GM18517 (cell line): ENCODE data around the gene DDX51.
"Not testable (repeated sequence)": the region's sequence is repeated elsewhere in the genome, so short reads cannot be mapped to it uniquely, and the experiment has no call there.

Experiments used
- ATAC-seq: cut with Tn5 transposase; IDR thresholded peaks from one replicate; pipeline ENCODE4 v1.9.1; 2021; ENCODE audit warnings: mild to moderate bottlenecking, moderate library complexity; ENCODE audit not compliant: unreplicated experiment

Gene DDX51

GRCh38 chr12:132123970-132124765 is 20.0 kb downstream of the DDX51 start:
- no peak for ATAC-seq

GRCh38 chr12:132121283-132121682 is 22.8 kb downstream of the DDX51 start:
- ATAC-seq, result no peak

DNA sequence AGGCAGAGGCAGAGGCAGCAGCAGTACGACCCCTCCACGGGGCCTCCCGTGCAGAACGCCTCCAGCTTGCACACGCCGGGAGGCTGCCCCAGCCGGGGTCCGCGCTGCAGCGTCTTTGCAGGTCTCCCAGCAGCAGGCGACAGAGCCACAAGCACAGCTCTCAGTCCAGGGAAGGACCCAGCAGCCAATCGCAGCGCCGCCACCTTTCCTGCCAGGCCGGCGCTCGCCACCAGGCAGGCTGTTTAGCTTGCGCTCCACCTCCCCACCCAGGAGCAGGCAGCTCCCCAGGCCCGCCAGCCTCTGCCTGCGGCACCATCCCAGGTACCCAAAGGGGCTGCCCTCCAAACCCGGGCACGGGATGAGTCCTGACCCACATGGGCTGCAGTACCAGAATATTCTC is 25.2 kb downstream of the DDX51 start:
- ATAC-seq, result no peak

GRCh38 chr12:132117558-132117875 is 26.6 kb downstream of the DDX51 start:
- no peak for ATAC-seq

DNA sequence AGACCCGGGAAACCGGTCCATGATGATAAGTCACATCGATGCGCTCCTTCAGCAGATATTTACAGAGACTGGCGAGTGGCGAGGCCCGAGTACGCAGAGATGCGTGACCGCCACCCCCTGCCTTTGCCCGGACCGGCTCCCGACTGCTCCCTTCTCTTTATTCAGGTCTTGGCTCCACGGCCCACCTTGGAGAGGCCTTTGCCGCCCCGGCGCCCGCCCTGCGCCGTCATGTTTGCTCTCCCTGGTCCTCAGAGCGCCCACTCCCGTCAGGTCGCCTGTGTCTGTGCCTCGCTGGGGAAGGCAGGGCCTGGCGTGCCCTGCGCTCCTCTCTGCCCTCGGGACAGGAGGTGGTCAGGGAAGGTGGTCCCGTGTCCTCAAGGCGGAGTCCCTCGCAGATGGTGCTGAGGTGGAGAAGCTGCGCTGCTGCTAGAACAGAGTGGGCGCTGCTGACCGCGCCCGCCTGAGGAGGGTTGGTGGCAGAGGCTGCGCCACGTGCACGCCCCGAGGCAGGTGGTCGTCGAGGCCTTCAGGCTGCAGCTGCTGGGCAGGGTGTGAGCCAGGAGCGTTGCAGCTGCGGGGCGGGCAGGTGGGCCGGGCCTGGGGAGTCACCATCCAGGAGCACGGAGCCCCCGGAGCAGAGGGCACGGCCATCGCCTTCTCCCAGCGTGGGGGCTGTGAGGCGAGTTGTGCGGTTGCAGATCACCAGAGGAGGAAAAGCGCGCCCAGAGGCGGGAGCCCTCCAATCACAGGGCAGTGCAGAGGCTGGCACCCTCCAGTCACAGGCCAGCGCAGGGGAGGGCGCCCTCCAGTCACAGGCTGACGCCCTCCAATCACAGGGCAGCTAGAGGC is 27.2 kb downstream of the DDX51 start:
- ATAC-seq, result no peak

DNA sequence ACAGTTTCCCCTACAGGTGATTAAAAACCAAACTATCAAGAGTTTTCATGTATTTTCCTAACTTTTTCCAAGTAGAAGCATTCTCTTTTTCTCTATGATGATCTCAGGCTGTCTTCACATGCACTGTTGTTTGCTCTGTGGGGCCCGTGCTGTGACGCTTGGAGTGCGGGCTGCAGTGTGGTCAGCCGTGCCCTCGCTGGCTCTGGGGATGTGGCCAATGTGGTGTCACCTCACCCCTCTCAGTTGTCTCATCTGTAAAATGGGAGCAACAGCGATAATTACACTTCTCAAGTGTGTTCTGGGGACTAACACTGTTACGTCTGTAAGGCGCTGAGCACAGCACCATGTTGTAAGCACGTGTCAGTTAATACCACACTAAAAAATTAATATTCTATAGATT is 28.6 kb downstream of the DDX51 start:
- no peak for ATAC-seq

- no peak for ATAC-seq
These were observed 29.5 kb downstream of the DDX51 start for GRCh38 chr12:132114667-132115066.

DNA sequence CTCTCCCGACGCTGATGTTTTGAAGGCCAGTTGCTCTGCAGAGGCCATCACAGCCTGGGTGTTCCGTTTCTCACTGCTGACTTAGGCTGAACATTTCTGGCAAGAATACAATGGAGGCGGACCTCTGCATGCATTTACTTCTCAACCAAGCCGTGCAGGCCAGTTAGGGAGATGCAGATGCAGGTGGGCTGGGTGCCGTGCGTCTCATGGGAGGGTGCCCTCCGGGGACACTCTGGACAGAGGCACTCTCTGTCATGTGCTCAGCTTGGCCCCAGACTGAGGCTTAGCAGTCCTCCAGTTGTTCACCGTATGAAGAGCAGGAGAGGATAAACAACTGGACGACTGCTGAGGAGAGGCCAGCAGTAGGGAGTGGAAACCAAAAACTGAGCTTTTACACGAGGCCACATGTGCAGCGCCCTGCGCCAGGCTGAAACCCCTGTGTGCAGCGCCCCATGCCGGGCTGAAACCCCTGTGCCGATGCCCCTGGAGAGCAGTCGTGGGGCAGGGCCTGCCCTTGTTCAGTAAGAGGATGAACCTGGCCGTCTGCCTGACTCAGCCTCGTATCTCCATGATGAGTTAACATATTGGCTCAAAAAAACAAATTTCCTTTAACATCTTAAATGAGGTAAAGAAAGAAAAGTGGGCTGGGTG is 32.3 kb downstream of the DDX51 start:
- ATAC-seq, result no peak

GRCh38 chr12:132110677-132111076 is 33.4 kb downstream of the DDX51 start:
- no peak for ATAC-seq

- ATAC-seq, result no peak
These were observed 34.4 kb downstream of the DDX51 start for GRCh38 chr12:132109741-132110140.

GRCh38 chr12:132108211-132108832 is 35.8 kb downstream of the DDX51 start:
- no peak for ATAC-seq

DNA sequence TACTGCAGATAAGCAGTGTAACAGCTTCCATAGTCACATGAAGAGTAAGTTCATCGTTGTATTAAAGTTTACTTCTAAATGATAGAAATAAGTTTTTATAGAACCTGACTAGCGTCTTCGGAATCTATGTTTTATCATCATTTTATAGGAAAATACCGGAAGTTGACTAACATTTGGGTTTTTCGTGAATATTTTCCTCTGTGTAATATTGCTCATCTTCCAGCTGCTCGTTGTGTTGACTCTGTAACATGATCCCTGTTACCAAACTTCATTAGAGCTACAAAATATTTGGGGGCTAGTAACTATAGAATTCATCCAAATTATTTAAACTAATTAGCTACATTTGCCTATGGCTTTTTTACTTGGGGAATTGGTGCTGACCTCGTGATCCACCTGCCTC is 37.2 kb downstream of the DDX51 start:
- no peak for ATAC-seq

DNA sequence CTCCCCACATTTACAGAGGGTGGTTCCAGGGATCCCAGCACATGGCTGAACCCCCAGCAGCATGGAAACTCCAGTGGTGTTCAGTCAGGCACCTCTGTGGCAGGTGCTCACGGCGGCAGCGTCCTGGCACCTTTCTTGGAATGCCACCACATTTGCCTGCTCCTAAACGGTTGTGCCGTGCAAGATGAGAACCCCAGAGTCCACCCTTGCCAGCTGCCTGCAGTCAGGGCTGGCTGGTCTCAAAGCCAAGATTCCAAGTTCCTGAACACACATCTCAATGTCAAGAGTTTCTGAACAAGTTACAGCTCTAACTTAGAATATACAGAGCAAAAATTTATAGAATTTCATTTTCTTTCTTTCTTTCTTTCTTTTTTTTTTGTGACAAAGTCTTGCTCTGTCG is 38.7 kb downstream of the DDX51 start:
- ATAC-seq, result no peak

- ATAC-seq, result no peak
These were observed 40.4 kb downstream of the DDX51 start for GRCh38 chr12:132103542-132104308.

DNA sequence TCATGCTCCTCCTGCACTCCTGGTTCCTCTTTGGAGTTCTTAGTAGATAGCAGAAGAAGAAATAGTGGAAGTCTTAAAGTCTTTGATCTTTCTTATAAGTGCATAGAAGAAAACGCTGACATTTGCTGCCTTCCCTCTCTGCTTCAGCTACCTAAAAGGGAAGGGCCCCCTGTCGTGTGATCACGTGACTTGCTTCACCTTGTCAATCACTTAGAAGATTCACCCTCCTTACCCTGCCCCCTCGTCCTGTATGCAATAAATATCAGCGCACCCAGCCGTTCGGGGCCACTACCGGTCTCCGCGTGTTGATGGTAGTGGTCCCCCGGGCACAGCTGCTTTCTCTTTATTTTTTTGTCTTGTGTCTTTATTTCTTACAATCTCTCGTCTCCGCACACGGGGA is 41.0 kb downstream of the DDX51 start:
- ATAC-seq, result not testable (repeated sequence)

GRCh38 chr12:132102297-132102696 is 41.8 kb downstream of the DDX51 start:
- no peak for ATAC-seq

DNA sequence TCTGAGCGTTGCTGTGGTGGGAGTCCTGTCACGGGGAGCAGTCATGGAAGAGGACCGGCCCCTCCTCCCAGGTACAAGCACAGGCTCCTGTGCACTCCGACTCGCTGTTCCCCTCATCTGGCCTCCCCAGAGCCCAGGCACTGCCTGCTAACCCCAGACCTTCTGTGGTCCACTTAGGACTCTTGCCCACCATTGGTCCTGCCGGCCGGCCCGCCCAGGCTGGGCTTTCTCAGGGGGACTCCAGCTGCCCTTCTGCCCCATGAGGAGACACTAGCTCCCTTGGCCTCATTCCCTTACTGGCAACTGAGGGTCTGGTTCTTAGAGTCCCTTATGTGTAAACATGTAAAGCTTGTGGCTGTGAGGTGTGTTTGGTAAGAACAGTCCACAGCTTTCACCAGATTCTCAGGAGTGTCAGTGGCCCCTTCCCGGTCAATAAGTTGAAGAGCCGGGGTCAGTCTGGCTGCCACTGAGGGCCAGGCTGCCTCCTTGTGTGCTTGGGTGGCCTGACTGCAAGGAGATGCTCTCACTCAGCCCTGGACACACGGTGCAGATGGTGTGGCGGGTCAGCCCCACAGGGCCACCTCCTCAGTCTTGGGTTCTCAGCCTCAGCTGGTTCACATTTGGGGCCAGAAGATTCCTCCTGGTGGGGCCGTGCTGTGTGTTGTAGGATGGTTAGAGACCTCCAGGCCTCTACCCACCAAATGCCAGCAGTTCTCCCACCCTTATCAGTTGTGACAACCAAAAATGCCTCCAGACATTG is 43.6 kb downstream of the DDX51 start:
- no peak for ATAC-seq

DNA sequence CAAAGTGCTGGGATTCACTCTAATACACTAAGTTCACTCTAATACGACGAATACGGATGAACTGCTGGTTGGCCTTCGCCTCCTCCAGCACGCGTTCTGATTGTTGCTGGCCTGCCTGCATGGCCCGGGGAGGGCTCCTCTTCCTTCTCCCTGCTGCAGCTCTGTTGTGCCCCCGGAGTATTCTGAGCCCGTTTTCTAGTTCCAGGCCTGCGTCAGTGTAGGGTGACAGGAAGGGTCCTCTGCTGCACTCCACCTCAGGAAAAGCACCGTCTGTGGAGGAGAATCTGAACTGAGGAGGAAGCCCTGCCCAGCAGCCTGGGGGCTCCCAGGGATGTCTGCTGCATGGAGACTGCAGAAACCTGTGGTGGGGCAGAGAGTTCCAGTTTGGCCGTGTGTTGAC is 44.4 kb downstream of the DDX51 start:
- no peak for ATAC-seq

DNA sequence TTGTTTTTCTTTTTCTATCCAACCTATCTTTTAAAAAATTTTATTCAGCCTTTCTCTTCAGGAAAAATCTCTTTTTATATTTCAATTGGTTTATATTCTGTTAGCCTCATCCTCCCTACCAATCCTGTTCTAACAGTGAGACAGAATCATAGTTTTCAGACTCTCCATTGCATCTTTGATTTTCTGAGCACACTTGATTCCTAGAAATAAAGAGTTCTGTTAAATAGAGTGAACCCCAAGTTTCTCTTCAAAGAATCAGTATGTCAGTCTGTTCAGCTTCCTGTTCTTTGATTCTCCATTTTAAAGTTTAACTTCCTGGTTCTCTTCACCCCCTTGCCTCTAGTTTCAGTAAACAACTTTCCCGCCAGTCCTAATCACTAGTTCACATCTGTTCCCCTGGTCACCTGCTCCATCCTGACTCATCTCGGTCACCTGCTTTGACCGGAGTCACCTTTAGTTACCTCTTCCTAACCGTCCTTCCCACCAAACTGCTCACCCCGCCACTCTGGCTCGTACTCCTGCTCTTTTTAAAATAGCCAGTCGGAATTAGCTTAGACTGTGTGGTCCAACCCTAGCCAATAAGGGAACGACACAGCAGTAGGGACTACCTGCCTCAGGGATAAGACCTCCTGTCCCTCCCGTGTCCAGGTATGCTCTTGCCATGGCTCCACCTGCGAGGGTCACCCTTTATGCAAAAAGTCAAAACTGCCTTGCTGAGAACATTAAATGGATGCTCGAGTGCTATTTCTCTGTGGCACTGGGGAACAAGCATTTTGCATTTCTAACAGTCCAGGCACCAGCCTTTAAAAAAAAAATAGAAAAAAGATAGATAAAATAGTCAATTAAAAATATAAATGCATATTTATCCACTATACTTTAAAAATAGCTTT is 48.4 kb downstream of the DDX51 start:
- ATAC-seq, result no peak
